Glutamatergic neuron (in vitro differentiated cells): ENCODE results near the gene BMF. TPM values are rescaled to one million over a fixed set of nuclear protein-coding genes. Genes with fewer than 3 reads are reported as not detected.

Experiments
- DNase-seq: peaks from one replicate; pipeline ENCODE4 v3.0.0; 2022
- H3K27ac Mint-ChIP-seq: one replicate; pipeline ENCODE4 v1.8.0; 2020; ENCODE audit warnings: mild to moderate bottlenecking, mixed read lengths, inconsistent platforms; ENCODE audit not compliant: unreplicated experiment
- H3K27me3 Mint-ChIP-seq: one replicate; pipeline ENCODE4 v1.8.0; 2020; ENCODE audit warnings: mild to moderate bottlenecking, moderate library complexity, mixed read lengths, inconsistent platforms; ENCODE audit not compliant: unreplicated experiment
- H3K36me3 Mint-ChIP-seq: one replicate; pipeline ENCODE4 v1.8.0; 2020; ENCODE audit warnings: mild to moderate bottlenecking, mixed read lengths, inconsistent platforms; ENCODE audit not compliant: unreplicated experiment
- H3K4me1 Mint-ChIP-seq: one replicate; pipeline ENCODE4 v1.8.0; 2020; ENCODE audit warnings: mild to moderate bottlenecking, low read depth, mixed read lengths, inconsistent platforms; ENCODE audit not compliant: unreplicated experiment
- H3K4me3 Mint-ChIP-seq: one replicate; pipeline ENCODE4 v1.8.0; 2020; ENCODE audit warnings: mild to moderate bottlenecking, mixed read lengths, inconsistent platforms; ENCODE audit not compliant: unreplicated experiment
- H3K9me3 Mint-ChIP-seq: one replicate; pipeline ENCODE4 v1.8.0; 2020; ENCODE audit warnings: mild to moderate bottlenecking, moderate library complexity, mixed read lengths, inconsistent platforms; ENCODE audit not compliant: unreplicated experiment
- total RNA-seq: library from RNA; stranded (reverse); fragmentation: NEBNext Ultra II Directional; extraction: Animal tissue kit (Norgen Biotek cat#: 25700); gene quantifications from one replicate; pipeline ENCODE4 v1.2.1, GENCODE V29; 2021; ENCODE audit not compliant: unreplicated experiment
- TF ChIP-seq, protein P1 (sequence below): fragments of 200-600 bp; sonication (generic); IDR thresholded peaks from one replicate; pipeline ENCODE4 v1.5.0; 2021; ENCODE audit not compliant: partially characterized antibody, unreplicated experiment

Gene BMF
- total RNA-seq, 1 donor from 2014 or later, result 11.3 TPM

DNA sequence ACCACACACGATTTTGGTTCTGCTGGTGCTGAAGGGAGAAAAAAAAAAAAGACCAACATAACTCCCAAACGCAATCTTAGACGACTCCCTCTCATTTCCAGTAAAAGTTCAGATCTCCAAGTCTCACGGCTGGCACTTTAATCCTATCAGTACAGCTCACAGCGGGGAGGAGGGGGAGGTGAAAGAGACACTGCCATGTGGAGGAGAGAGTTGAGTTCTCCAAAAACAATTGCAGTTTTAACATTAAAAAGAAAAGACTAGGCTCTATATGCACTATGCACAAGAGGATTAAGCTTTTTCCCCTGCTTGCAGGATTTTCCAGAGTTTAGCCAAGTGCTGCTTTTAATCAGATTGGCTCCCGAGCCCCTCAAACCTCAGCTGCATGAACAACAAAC, 16.8 kb downstream of the BMF start:
- Mint-ChIP-seq H3K36me3 (no peaks in the 10 kb centered on the region), H3K4me1 (peaks cover 34% of the 10 kb centered on the region), H3K9me3 (no peaks in the 10 kb centered on the region), H3K27ac (no peak overlapping the region), H3K4me3 (no peak overlapping the region), H3K27me3 (peaks cover 6% of the 10 kb centered on the region)
- DNase-seq, result no peak
- TF ChIP-seq, protein P1, sequence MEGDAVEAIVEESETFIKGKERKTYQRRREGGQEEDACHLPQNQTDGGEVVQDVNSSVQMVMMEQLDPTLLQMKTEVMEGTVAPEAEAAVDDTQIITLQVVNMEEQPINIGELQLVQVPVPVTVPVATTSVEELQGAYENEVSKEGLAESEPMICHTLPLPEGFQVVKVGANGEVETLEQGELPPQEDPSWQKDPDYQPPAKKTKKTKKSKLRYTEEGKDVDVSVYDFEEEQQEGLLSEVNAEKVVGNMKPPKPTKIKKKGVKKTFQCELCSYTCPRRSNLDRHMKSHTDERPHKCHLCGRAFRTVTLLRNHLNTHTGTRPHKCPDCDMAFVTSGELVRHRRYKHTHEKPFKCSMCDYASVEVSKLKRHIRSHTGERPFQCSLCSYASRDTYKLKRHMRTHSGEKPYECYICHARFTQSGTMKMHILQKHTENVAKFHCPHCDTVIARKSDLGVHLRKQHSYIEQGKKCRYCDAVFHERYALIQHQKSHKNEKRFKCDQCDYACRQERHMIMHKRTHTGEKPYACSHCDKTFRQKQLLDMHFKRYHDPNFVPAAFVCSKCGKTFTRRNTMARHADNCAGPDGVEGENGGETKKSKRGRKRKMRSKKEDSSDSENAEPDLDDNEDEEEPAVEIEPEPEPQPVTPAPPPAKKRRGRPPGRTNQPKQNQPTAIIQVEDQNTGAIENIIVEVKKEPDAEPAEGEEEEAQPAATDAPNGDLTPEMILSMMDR, result no peak

DNA sequence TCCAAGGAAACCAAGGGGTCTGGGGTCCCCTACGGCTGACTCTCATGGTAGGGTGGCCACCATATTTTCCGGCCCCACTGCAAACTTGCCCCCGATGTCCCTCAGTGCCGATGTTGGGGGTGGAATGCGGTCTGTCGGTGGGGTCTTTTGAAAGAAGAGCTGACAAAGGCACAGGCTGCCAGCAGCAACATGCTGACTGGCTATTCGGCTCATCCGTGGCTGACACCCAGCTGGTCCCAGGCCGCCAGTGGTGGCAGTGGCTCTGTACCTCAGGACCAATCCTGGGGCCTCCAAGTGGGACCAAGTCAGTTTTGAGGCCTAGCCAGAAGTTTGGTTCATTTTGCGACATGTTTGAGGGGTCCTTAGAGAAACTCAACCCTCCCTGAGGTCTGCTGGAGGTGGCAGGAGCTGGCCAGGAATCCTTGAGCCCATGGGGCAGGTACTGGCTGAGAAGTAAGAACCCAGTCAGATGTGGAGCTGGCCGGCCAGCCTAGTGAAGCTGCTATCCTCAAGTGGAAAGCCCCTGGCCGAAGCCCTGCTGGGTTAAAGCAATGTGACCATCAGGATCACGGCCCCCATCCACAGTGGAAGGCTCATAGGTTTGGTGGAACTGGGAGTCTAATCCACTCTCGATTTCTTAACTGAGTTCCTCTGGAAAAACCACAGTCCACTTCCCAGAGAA, 17.8 kb downstream of the BMF start:
- TF ChIP-seq, protein P1, result no peak
- no peak for DNase-seq
- H3K9me3 Mint-ChIP-seq, result no peaks in the 10 kb centered on the region
- H3K4me3 Mint-ChIP-seq, result no peak overlapping the region
- H3K27ac Mint-ChIP-seq, result no peak overlapping the region
- no peaks in the 10 kb centered on the region for H3K36me3 Mint-ChIP-seq
- H3K4me1 Mint-ChIP-seq, result peaks cover 32% of the 10 kb centered on the region
- peaks cover 5% of the 10 kb centered on the region for H3K27me3 Mint-ChIP-seq

DNA sequence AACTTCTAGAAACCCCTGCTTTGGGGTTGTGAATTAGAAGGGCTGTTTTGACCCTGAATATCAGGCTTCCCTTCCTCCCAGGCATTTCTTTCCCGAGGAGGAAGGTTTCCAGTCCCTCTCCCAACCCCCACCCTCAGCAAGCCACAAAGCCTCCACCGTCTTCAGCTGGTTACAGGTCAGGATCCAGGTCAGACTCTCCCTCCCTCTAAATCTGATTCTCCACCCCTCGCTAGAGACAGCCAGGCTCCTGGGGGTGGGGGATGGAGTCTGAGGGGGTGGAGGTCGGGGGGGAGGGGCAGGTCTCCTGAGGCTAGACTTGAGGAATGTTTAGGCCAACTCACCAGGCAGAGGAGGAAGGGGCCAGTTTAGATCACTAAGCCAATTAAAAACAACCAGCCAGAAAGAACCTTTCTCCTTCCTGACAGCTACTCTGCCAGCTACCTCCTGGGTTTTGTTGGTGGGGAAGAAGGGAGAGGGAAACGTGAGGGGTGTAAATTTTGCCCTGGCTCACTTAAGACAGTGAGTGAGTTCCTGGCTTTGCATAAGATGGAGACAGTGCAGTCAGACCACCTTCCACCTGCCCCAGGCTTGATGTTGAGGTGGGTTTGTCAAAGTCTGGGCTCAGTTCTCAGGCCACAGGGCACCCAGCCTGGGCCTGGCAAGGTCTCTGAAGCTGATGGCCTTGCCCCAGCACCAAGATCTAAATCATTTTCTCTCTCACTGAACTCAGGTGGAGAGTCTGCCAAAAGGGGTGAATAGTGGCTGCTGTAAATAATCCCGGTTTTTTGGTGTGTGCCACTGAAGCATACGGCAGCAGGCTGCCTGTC, 19.5 kb downstream of the BMF start:
- Mint-ChIP-seq H3K4me1 (peaks cover 32% of the 10 kb centered on the region), H3K9me3 (no peaks in the 10 kb centered on the region), H3K27ac (no peak overlapping the region), H3K36me3 (no peaks in the 10 kb centered on the region), H3K4me3 (no peak overlapping the region), H3K27me3 (peaks cover 5% of the 10 kb centered on the region)
- DNase-seq, result no peak
- TF ChIP-seq, protein P1, result no peak

DNA sequence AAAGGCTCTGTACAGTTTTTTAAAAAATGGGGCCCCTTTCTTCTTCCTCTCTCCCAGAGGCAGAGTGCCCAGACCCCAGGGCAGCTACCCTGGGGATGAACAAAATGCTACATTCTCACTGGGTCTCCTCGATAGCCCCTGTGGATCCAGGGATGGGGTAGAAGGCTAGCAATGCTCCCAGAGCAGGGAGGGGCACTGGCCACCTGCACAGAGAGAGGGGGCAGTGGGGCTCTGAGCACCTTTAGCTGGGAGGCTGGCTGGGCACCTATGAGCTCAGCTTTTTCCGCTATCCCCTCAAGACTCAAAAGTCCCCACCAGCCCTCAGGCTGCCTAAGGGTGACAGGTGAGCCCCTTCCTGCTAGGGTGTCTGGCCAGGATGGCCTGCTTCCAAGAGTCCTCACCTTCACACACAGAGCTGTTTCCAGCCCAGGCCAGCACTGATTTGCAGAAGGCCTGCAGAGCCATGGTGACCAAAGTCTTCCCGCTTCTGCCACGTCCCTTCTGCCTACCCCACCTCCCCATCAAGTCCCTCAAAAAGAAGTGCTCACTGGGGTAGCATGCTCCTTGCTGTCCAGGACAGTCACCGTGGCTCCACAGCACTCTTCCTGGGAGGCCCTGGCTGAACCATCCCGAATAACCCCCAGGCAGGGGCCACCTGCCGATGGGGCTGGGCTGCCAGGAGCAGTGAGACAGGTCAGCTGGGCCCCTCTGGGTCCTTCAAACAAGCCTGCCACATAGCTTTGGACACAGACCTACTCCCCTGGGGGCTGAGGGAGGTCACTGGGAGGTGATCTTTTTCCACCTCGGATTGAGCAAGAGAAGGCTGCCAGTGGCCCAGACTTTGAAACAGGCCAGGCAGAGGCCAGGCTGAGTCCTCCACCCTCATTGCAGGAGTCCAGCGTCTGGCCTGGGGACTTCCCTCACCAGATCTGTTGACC, 20.4 kb downstream of the BMF start:
- Mint-ChIP-seq H3K9me3 (no peaks in the 10 kb centered on the region), H3K27ac (no peak overlapping the region), H3K4me3 (no peak overlapping the region), H3K36me3 (no peaks in the 10 kb centered on the region), H3K4me1 (peaks cover 26% of the 10 kb centered on the region), H3K27me3 (peaks cover 7% of the 10 kb centered on the region)
- TF ChIP-seq, protein P1, result no peak
- no peak for DNase-seq
